ENCODE results near the gene CDK1.

- TF ChIP-seq EZH2 (IDR thresholded peaks at IDR 0.05; ENCODE audit: insufficient read depth, poor library complexity, severe bottlenecking) (no peak), EZH2phosphoT487 (IDR thresholded peaks at IDR 0.05; ENCODE audit: insufficient read depth, low read depth) (no peak)
Measured at GRCh38 chr10:60742512-60742911, 35.8 kb upstream of the CDK1 start.

All from GM23248 (cell line).